Measurements from ENCODE around the gene TMEM151A.

DNA sequence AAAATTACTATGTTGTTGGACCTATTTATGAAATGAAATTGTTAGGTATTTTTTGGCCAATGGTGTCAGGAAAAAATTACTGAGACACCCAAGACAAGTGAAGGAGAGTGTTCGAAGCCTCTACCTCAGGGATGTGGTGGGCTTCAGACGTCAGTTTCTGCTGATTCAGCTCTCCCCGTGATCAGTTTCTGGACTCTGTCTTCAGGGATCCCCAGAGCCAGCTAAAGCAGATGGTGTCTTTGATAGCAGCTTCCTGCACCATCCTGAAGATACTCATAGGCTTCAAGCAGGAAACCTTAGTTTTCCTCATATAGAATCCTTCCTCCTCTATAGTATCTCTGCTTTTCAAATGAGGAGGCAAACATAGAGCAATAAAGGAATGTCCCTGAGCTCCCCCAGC, 17.8 kb downstream of the TMEM151A start:
- TF ChIP-seq EZH2 (optimal IDR thresholded peaks at IDR 0.05; ENCODE audit: low read depth, low read length) (no peak), CTCF (IDR thresholded peaks at IDR 0.05; ENCODE audit: low read length) (no peak)
